Heart right ventricle (tissue), 16 donors: ENCODE data around the gene PRR5L. TPM values are rescaled to one million over a fixed set of nuclear protein-coding genes. Genes with fewer than 3 reads are reported as not detected.

ENCODE experiments used
- ATAC-seq, 8 donors: fragments of 200-7000 bp; cut with Tn5 transposase; one replicate each; pipeline ENCODE4 v1.9.1; 2020; ENCODE audit warnings: mild to moderate bottlenecking in 8 of 8, moderate library complexity in 8 of 8, moderate number of reproducible peaks in 1 of 8
- DNase-seq, 2 donors: peaks; one replicate each; pipeline ENCODE4 v3.0.0-alpha.2; 2020
- H3K27ac ChIP-seq, 10 donors: fragments of 200-600 bp; sonication (generic) in 2 of 10; one replicate each; pipeline versions ENCODE4 v1.5.0 to v1.8.0; 2020 to 2022; ENCODE audit warnings: mild to moderate bottlenecking in 3 of 10
- H3K27me3 ChIP-seq, 7 donors: fragments of 200-600 bp; one replicate each; pipeline ENCODE4 v1.8.0; 2021 to 2022; ENCODE audit warnings: mild to moderate bottlenecking in 2 of 7
- H3K36me3 ChIP-seq, 9 donors: fragments of 200-600 bp; sonication (generic) in 1 of 9; one replicate each; pipeline versions ENCODE4 v1.5.0 to v1.8.0; 2020 to 2022; ENCODE audit warnings: mild to moderate bottlenecking in 2 of 9
- H3K4me1 ChIP-seq, 9 donors: fragments of 200-600 bp; sonication (generic) in 1 of 9; one replicate each; pipeline versions ENCODE4 v1.5.0 to v1.8.0; 2020 to 2022; ENCODE audit warnings: mild to moderate bottlenecking in 4 of 9
- H3K4me3 ChIP-seq, 10 donors: fragments of 200-600 bp; sonication (generic) in 2 of 10; one replicate each; pipeline versions ENCODE4 v1.5.0 to v1.8.0; 2020 to 2022; ENCODE audit warnings: mild to moderate bottlenecking in 7 of 10, moderate library complexity in 2 of 10
- H3K9me3 ChIP-seq, 11 donors: fragments of 200-600 bp in 10 of 11; sonication (generic) in 2 of 11; one replicate each; pipeline versions ENCODE4 v1.5.0 to v1.8.0; 2013 to 2022; ENCODE audit warnings: mild to moderate bottlenecking in 2 of 11, control low read depth in 1 of 11, moderate library complexity in 1 of 11
- CTCF ChIP-seq, 9 donors: fragments of 200-600 bp; sonication (generic) in 2 of 9; IDR thresholded peaks; one replicate each; pipeline versions ENCODE4 v1.5.0 to v1.8.0; 2021 to 2022; ENCODE audit warnings: antibody characterized with exemption in 9 of 9, mild to moderate bottlenecking in 5 of 9, moderate library complexity in 1 of 9
- WGBS, 2 donors: extraction: QIAGEN DNeasy Blood & Tissue Kit; methylation state at CpG; one replicate each; pipeline ENCODE4 v1.1.7; 2013; ENCODE audit warnings: inconsistent platforms in 1 of 2; 5-methylcytosine and 5-hydroxymethylcytosine counted together
- intact Hi-C, 10 donors: fragments of 100-400 bp; cut with DNase I; formaldehyde crosslinking; loops; one replicate each; pipeline versions ENCODE4 v1.11.1 to v1.14.2; 2022
- polyA plus RNA-seq, 2 donors: library from polyadenylated mRNA; stranded (reverse); fragments of 200-250 nt; gene quantifications; one replicate each; pipeline ENCODE4 v1.2.3, GENCODE V29; 2013
- total RNA-seq, 10 donors: library from RNA; stranded (reverse); fragmentation: NEBNext Ultra II Directional in 3 of 10; extraction: Animal tissue kit (Norgen Biotek cat#: 25700) in 3 of 10; gene quantifications; one replicate each; pipeline versions ENCODE4 v1.2.1 to v1.2.4, GENCODE V29; 2021 to 2023
- donor health status: Arrhythmogenic right ventricular cardiomyopathy.
- donor health status: ischemic (EF 13 %, LVEDD 7.1; RV severe dilation, severe dysfunction).
- donor health status: healthy with polysubstance abuse.
- donor health status: DM: no; HTN: yes; CAD: no.
- donor health status: DM: no; HTN: no; CAD: no.
- donor health status: ischemic (EF 25% LVEDD 6.9; RV normal size, moderate dysfunction).
- donor health status: ischemic (EF 25% LVEDD 5.7; RV mildly dilated, moderate dysfunction).
- donor health status: healthy.
- donor health status: DM: yes; HTN: yes; CAD: no.
- donor health status: Ischemic cardiomyopathy.
- donor health status: ischemic (EF 35%, LVEDD 5.7; RV mildly dilated, moderate dysfunction).
- donor health status: nonischemic (EF 11% LVEDD 7.7; RV severe dilation, severe dysfunction).
- donor health status: DM: yes; HTN: yes; CAD: no.
- donor health status: PGD.
- donor health status: ischemic (EF 29% LVEDD 5.4; RV normal size, mild dysfunction).
- donor health status: nonischemic (EF 23%, LVEDD 6.1; RV moderate dilation, normal function).

PRR5L gene
- total and polyA plus RNA-seq, 12 donors, result 0.80 to 10.7 (median 2.4) TPM

GRCh38 chr11:36446135-36446534 lies 150.0 kb downstream of the PRR5L start:
- Histone ChIP-seq H3K27me3 (no peaks in the 10 kb centered on the region), H3K4me3 (no peak overlapping the region), H3K36me3 (peaks cover 0 to 73% (median 0%) of the 10 kb centered on the region in 9 donors), H3K27ac (no peak overlapping the region), H3K4me1 (peaks cover 0 to 33% (median 10%) of the 10 kb centered on the region in 9 donors), H3K9me3 (peaks cover 0 to 10% (median 0%) of the 10 kb centered on the region in 11 donors)
- WGBS, 2 donors, result 94 to 96% methylated on average over 7 of the region's 7 CpGs
- no peak for DNase-seq
- intact Hi-C loops, result no loop called here
- no peak for TF ChIP-seq CTCF (IDR thresholded peaks at IDR 0.05)
- ATAC-seq, result no peak

- Histone ChIP-seq H3K27me3 (no peaks in the 10 kb centered on the region), H3K27ac (no peak overlapping the region), H3K9me3 (no peaks in the 10 kb centered on the region), H3K4me3 (no peak overlapping the region), H3K4me1 (peaks cover 0 to 30% (median 13%) of the 10 kb centered on the region in 9 donors), H3K36me3 (peaks cover 0 to 71% (median 0%) of the 10 kb centered on the region in 9 donors)
- ATAC-seq (peak in 1 of 8 donors; percentile 36), DNase-seq (no peak)
- intact Hi-C loops, result no loop called here
- 73 to 92% methylated on average over 2 of the region's 2 CpGs for WGBS, 2 donors
- TF ChIP-seq CTCF (IDR thresholded peaks at IDR 0.05), result no peak
Observed at GRCh38 chr11:36447514-36447913, 151.4 kb downstream of the PRR5L start.

- Histone ChIP-seq H3K27me3 (no peaks in the 10 kb centered on the region), H3K36me3 (peaks cover 0 to 71% (median 0%) of the 10 kb centered on the region in 9 donors), H3K4me1 (peaks cover 0 to 34% (median 17%) of the 10 kb centered on the region in 9 donors), H3K4me3 (no peak overlapping the region), H3K9me3 (no peaks in the 10 kb centered on the region), H3K27ac (no peak overlapping the region)
- no peak for TF ChIP-seq CTCF (IDR thresholded peaks at IDR 0.05)
- 82 to 87% methylated on average over 8 of the region's 8 CpGs for WGBS, 2 donors
- no peak for DNase-seq
- intact Hi-C loops, result no loop called here
- no peak for ATAC-seq
Observed at GRCh38 chr11:36447947-36448346, 151.9 kb downstream of the PRR5L start.

- Histone ChIP-seq H3K4me1 (peaks cover 0 to 47% (median 32%) of the 10 kb centered on the region in 9 donors), H3K9me3 (no peaks in the 10 kb centered on the region), H3K36me3 (peaks cover 0 to 64% (median 0%) of the 10 kb centered on the region in 9 donors), H3K4me3 (peak overlapping the region in 4 of 10 donors; percentile 7 to 36 (median 26)), H3K27me3 (no peaks in the 10 kb centered on the region), H3K27ac (peak overlapping the region in 7 of 10 donors; percentile 0 to 74 (median 44))
- TF ChIP-seq CTCF (IDR thresholded peaks at IDR 0.05), result no peak
- no peak for DNase-seq
- peak in 1 of 8 donors; percentile 14 for ATAC-seq
- WGBS, 2 donors, result 65 to 68% methylated on average over 5 of the region's 5 CpGs
- intact Hi-C loops, result loop anchor here in 2 of 10 donors (10.0 kb wide), 1 partner anchor 75 kb away; no protein-coding TSS in a partner anchor
Observed at GRCh38 chr11:36449561-36450096, 153.5 kb downstream of the PRR5L start.
